Aorta (tissue), 5 donors: Measurements from ENCODE around the gene CTU2. TPM values are rescaled to one million over a fixed set of nuclear protein-coding genes. Genes with fewer than 3 reads are reported as not detected.

ENCODE experiments used
- ATAC-seq: fragments of 200-7000 bp; cut with Tn5 transposase; one replicate; pipeline ENCODE4 v1.9.1; 2022; ENCODE audit warnings: moderate library complexity; ENCODE audit not compliant: low FRiP score
- DNase-seq, 2 donors: peaks; one replicate each; pipeline ENCODE4 v3.0.0-alpha.2; 2020
- H3K27ac ChIP-seq, 2 donors: one replicate each; pipeline ENCODE4 v1.5.1; 2013; ENCODE audit warnings: low read length in 2 of 2, mild to moderate bottlenecking in 2 of 2, moderate library complexity in 2 of 2, control low read depth in 1 of 2, inconsistent platforms in 1 of 2, low read depth in 1 of 2
- H3K27me3 ChIP-seq, 2 donors: one replicate each; pipeline ENCODE4 v1.6.1; 2013; ENCODE audit warnings: control low read depth in 1 of 2, low read length in 1 of 2, mild to moderate bottlenecking in 1 of 2, moderate library complexity in 1 of 2; ENCODE audit not compliant: insufficient read depth in 2 of 2, control insufficient read depth in 1 of 2
- H3K36me3 ChIP-seq, 2 donors: one replicate each; pipeline ENCODE4 v1.6.1; 2013; ENCODE audit warnings: control low read depth in 1 of 2, low read length in 1 of 2, mild to moderate bottlenecking in 1 of 2; ENCODE audit not compliant: insufficient read depth in 2 of 2, control insufficient read depth in 1 of 2
- H3K4me1 ChIP-seq, 2 donors: one replicate each; pipeline ENCODE4 v1.6.1; 2013; ENCODE audit warnings: low read length in 2 of 2, control low read depth in 1 of 2, mild to moderate bottlenecking in 1 of 2, moderate library complexity in 1 of 2; ENCODE audit not compliant: insufficient read depth in 2 of 2, control insufficient read depth in 1 of 2
- H3K4me3 ChIP-seq, 2 donors: one replicate each; pipeline ENCODE4 v1.5.1; 2013; ENCODE audit warnings: low read length in 2 of 2, control low read depth in 1 of 2, mild to moderate bottlenecking in 1 of 2
- H3K9me3 ChIP-seq: one replicate; pipeline ENCODE4 v1.6.1; 2013; ENCODE audit warnings: mild to moderate bottlenecking, low read length; ENCODE audit not compliant: control insufficient read depth
- WGBS, 2 donors: extraction: QIAGEN DNeasy Blood & Tissue Kit; methylation state at CpG; one replicate each; pipeline ENCODE4 v1.1.7; 2013; 5-methylcytosine and 5-hydroxymethylcytosine counted together
- intact Hi-C, 2 donors: fragments of 100-400 bp; cut with DNase I; formaldehyde crosslinking; loops; one replicate each; pipeline versions ENCODE4 v1.14.2 to v1.15.0; 2022
- polyA plus RNA-seq, 2 donors: library from polyadenylated mRNA; stranded (reverse); fragments of 200-250 nt; gene quantifications; one replicate each; pipeline ENCODE4 v1.2.3, GENCODE V29; 2013
- total RNA-seq, 2 donors: library from RNA; stranded (reverse); fragmentation: NEBNext Ultra II Directional; extraction: Animal tissue kit (Norgen Biotek cat#: 25700); gene quantifications; one replicate each; pipeline ENCODE4 v1.2.1, GENCODE V29; 2021
- donor health status: healthy with polysubstance abuse.
- donor health status: Bipolar disorder and iron deficiency.
- donor health status: DM: no; HTN: no; CAD: no.
- donor health status: DM: no; HTN: no; CAD: no.
- donor health status: DM: yes; HTN: yes; CAD: no.

The CTU2 gene
- total and polyA plus RNA-seq, 4 donors: 4.0 to 18.4 (median 16.4) TPM

GRCh38 chr16:88754912-88755744, 48.8 kb downstream of the CTU2 start:
- Histone ChIP-seq H3K9me3 (no peaks in the 10 kb centered on the region), H3K4me1 (no peaks in the 10 kb centered on the region), H3K36me3 (peaks cover 0 to 2% of the 10 kb centered on the region in 2 donors), H3K4me3 (no peak overlapping the region), H3K27me3 (no peaks in the 10 kb centered on the region), H3K27ac (no peak overlapping the region)
- WGBS, 2 donors: 71 to 77% methylated on average over 42 of the region's 42 CpGs
- intact Hi-C loops: no loop called here
- ATAC-seq (no peak), DNase-seq (no peak)

DNA sequence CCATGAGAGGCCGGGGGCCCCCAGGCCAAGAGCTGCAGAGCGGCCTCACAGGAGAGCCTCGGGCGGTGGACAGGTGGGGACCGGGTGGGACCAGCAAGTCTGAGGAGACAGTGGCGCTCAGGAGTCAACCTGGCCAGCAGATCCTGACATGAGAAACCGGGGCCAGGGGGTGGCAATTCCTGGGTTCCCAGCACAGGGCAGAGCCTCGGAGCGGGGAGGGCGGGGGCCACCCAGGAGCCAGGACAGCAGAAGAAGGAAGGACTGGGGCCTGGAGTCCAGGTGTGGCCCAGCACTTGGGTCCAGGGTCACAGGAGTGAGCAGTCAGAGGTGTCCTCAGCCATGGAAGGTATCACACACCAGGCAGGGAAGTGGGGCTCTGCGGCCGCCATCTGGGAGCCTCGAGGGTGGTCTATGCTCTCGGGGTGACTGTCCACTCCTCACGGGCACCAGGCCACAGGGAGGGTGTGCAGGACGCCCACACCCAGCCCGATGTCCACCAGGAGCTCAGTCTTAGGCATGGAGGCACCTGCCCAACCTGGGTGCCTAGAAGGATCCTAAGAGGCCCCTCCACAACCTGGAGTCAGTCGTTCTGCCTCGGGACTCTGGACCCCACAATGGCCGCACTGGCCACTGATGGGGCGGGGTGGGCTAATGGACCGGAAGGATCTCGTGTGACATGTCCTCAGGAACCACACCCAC, 49.6 kb downstream of the CTU2 start:
- 86 to 93% methylated on average over 20 to 23 of the region's 23 CpGs for WGBS, 2 donors
- H3K27ac ChIP-seq: no peak overlapping the region
- no peaks in the 10 kb centered on the region for H3K27me3 ChIP-seq
- H3K4me3 ChIP-seq: no peak overlapping the region
- no peak for ATAC-seq
- DNase-seq: no peak
- no peaks in the 10 kb centered on the region for H3K9me3 ChIP-seq
- no peaks in the 10 kb centered on the region for H3K4me1 ChIP-seq
- H3K36me3 ChIP-seq: peaks cover 0 to 2% of the 10 kb centered on the region in 2 donors
- intact Hi-C loops: no loop called here

GRCh38 chr16:88758227-88758943, 52.1 kb downstream of the CTU2 start:
- intact Hi-C loops: no loop called here
- H3K4me3 ChIP-seq: no peak overlapping the region
- H3K4me1 ChIP-seq: no peaks in the 10 kb centered on the region
- ATAC-seq (no peak), DNase-seq (no peak)
- no peaks in the 10 kb centered on the region for H3K36me3 ChIP-seq
- no peaks in the 10 kb centered on the region for H3K27me3 ChIP-seq
- no peak overlapping the region for H3K27ac ChIP-seq
- H3K9me3 ChIP-seq: no peaks in the 10 kb centered on the region
- 86 to 89% methylated on average over 13 of the region's 13 CpGs for WGBS, 2 donors

GRCh38 chr16:88758944-88759244, 52.6 kb downstream of the CTU2 start:
- WGBS, 2 donors: 90 to 96% methylated on average over 6 of the region's 6 CpGs
- Histone ChIP-seq H3K27me3 (no peaks in the 10 kb centered on the region), H3K36me3 (no peaks in the 10 kb centered on the region), H3K27ac (no peak overlapping the region), H3K4me3 (no peak overlapping the region), H3K9me3 (no peaks in the 10 kb centered on the region), H3K4me1 (no peaks in the 10 kb centered on the region)
- DNase-seq: no peak
- ATAC-seq: no peak
- intact Hi-C loops: no loop called here

DNA sequence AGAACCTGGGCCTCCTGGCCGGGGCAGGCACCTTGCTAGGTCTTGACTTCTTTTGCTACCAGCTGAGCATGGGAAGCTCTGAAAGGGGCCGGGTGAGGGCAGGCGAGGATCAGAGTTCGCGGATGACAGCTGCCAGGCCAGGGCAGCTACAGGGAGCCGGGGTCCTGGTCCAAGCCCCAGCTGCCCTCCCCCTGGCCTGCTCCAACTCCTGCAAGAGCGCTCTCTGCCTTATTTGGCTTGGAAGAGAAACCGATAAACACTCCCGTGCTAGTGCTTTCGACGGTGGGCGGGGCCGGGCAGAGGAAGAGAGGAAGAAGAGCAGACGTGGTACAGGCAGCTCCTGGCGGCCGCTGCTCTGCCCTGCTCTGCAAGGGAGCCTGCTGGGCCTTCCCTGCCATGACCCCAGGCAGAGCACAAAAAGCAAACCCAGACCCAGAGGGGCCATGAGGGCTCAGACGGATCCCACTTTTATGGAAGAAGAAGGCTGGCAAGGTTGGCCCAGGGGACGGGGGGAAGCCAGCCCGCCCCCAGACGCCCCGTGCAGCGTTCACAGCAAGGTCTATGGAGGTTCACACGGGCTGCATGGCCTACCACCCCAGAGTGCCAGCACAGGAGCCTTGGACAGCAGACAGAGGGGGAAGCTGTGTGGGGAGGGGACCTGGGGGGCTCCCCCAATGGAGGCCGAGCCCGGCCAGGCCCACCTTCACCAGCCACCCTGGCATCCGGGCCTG, 53.1 kb downstream of the CTU2 start:
- no peak for ATAC-seq
- intact Hi-C loops: no loop called here
- Histone ChIP-seq H3K4me1 (no peaks in the 10 kb centered on the region), H3K9me3 (no peaks in the 10 kb centered on the region), H3K27me3 (no peaks in the 10 kb centered on the region), H3K27ac (no peak overlapping the region), H3K4me3 (no peak overlapping the region), H3K36me3 (no peaks in the 10 kb centered on the region)
- 68 to 76% methylated on average over 24 to 26 of the region's 26 CpGs for WGBS, 2 donors
- DNase-seq: no peak

DNA sequence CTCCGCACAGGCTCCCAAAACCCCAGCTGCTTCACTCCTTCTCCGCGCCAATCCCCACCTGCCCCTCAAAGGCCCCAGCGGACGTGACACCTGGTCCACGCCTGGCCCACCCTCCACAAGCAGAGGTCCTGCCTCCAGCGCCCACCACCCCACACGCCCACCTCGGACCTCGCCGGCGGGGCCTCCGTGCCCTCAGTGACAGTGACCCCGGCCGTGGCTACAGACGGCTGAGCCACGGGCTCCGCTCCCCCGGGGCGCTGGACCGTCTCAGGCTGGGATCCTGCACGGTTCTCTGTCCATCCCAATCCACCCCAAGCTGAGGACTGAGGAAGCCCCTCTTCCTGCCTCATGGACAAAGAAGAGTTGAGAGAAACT, 53.7 kb downstream of the CTU2 start:
- Histone ChIP-seq H3K27me3 (no peaks in the 10 kb centered on the region), H3K4me3 (no peak overlapping the region), H3K4me1 (no peaks in the 10 kb centered on the region), H3K36me3 (no peaks in the 10 kb centered on the region), H3K27ac (no peak overlapping the region), H3K9me3 (no peaks in the 10 kb centered on the region)
- ATAC-seq: no peak
- intact Hi-C loops: no loop called here
- WGBS, 2 donors: 91 to 96% methylated on average over 22 of the region's 22 CpGs
- DNase-seq: no peak

- H3K4me1 ChIP-seq: no peaks in the 10 kb centered on the region
- no peaks in the 10 kb centered on the region for H3K36me3 ChIP-seq
- H3K4me3 ChIP-seq: no peak overlapping the region
- no peaks in the 10 kb centered on the region for H3K9me3 ChIP-seq
- ATAC-seq (no peak), DNase-seq (no peak)
- H3K27ac ChIP-seq: no peak overlapping the region
- intact Hi-C loops: no loop called here
- no peaks in the 10 kb centered on the region for H3K27me3 ChIP-seq
- 89 to 93% methylated on average over 24 of the region's 24 CpGs for WGBS, 2 donors
Observed at GRCh38 chr16:88760424-88761142, 54.3 kb downstream of the CTU2 start.

DNA sequence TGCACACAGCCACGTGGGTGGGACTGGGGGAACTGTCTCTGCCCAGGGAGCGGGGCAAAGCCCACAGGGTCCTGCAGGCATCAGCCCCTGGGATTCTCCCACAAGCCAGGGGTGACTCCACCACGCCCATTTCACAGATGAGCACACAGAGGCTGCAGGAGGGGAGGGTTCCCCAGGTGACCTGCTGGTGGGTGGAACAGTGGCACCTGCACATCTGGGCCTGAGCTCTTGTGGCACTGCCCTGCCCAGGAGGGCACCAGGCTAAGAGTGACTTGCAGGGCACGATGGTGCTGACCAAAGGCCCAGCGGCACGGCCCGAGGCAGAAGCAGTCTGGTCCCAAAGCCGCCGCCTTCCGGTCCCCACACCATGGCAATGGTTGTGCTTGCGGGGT, 54.8 kb downstream of the CTU2 start:
- 90 to 94% methylated on average over 11 of the region's 11 CpGs for WGBS, 2 donors
- Histone ChIP-seq H3K9me3 (no peaks in the 10 kb centered on the region), H3K27ac (no peak overlapping the region), H3K36me3 (no peaks in the 10 kb centered on the region), H3K4me3 (no peak overlapping the region), H3K27me3 (no peaks in the 10 kb centered on the region), H3K4me1 (no peaks in the 10 kb centered on the region)
- ATAC-seq (no peak), DNase-seq (no peak)
- intact Hi-C loops: no loop called here
